ENCODE data around the gene GCC1. TPM values are rescaled to one million over a fixed set of nuclear protein-coding genes. Genes with fewer than 3 reads are reported as not detected.

GCC1 gene
- total RNA-seq, 1 experiment from 2014 or later, result 16.8 TPM

GRCh38 chr7:127625331-127625730 is 39.9 kb upstream of the GCC1 start:
- H3K23me2 ChIP-seq (ENCODE audit: insufficient read length, low read depth, low read length, poor library complexity, severe bottlenecking), result peaks cover 7% of the 10 kb centered on the region
- Mint-ChIP-seq H3K27me3 (ENCODE audit: low read depth) (peaks cover 36% of the 10 kb centered on the region), H3K4me3 (no peak overlapping the region), H3K9me3 (no peaks in the 10 kb centered on the region; a peak in 2 of 5 replicates), H3K27ac (no peak overlapping the region), H3K4me1 (peaks cover 13 to 20% of the 10 kb centered on the region in 2 experiments), H3K36me3 (ENCODE audit: insufficient read depth in 1 of 3, low read depth in 3 of 3) (no peaks in the 10 kb centered on the region)
- H3K56ac ChIP-seq (ENCODE audit: insufficient read length, low read depth, low read length), result no peak overlapping the region
- no peak overlapping the region for H3K9ac ChIP-seq (ENCODE audit: extremely low read depth, insufficient read length, low read length)
- no peaks in the 10 kb centered on the region for H3K79me2 ChIP-seq (ENCODE audit: insufficient read depth, low read length)
- H2AFZ ChIP-seq (ENCODE audit: low read length), result no peak overlapping the region
- no peak overlapping the region for H3K4me2 ChIP-seq (ENCODE audit: insufficient read depth, insufficient read length, low read length)
- peaks cover 2% of the 10 kb centered on the region; the same call in 1 of the 2 replicates for H3K27me3 ChIP-seq (ENCODE audit: insufficient read depth, low read length)
- H3K4ac ChIP-seq (ENCODE audit: low read depth, low read length), result no peak overlapping the region
- H4K20me1 ChIP-seq (ENCODE audit: control insufficient read depth, insufficient read depth, insufficient read length), result no peaks in the 10 kb centered on the region
- no peak for DNase-seq
- no peak overlapping the region for H4K8ac ChIP-seq (replicated peaks; ENCODE audit: insufficient read length, low read depth, low read length)
- no peaks in the 10 kb centered on the region for H3K4me1 ChIP-seq (ENCODE audit: insufficient read depth, low read length)
- no peak overlapping the region for H2BK120ac ChIP-seq (ENCODE audit: low read depth, low read length, poor library complexity, severe bottlenecking)
- no peak overlapping the region for H4K5ac ChIP-seq (ENCODE audit: insufficient read length, low read depth, low read length)
- H3K18ac ChIP-seq (ENCODE audit: insufficient read length, low read depth, low read length), result no peak overlapping the region
- H2BK20ac ChIP-seq (ENCODE audit: low read depth, low read length, poor library complexity, severe bottlenecking), result no peak overlapping the region
- no peak overlapping the region for H2BK15ac ChIP-seq (ENCODE audit: low read depth, low read length)
- no peak overlapping the region for H2BK5ac ChIP-seq (ENCODE audit: insufficient read length, low read length)
- no peak overlapping the region for H3T11ph ChIP-seq (ENCODE audit: low read length)
- H3K9me3 ChIP-seq (ENCODE audit: control insufficient read depth, low read depth, low read length), result no peaks in the 10 kb centered on the region
- no peak overlapping the region for H3K14ac ChIP-seq (ENCODE audit: insufficient read depth, low read length)
- H3K79me1 ChIP-seq (ENCODE audit: insufficient read depth, low read depth, low read length, poor library complexity, severe bottlenecking), result no peaks in the 10 kb centered on the region
- no peak overlapping the region for H2AK5ac ChIP-seq (ENCODE audit: insufficient read length, low read length)
- H3K27ac ChIP-seq (ENCODE audit: insufficient read length, low read depth, low read length), result no peak overlapping the region
- TF ChIP-seq, protein P1, sequence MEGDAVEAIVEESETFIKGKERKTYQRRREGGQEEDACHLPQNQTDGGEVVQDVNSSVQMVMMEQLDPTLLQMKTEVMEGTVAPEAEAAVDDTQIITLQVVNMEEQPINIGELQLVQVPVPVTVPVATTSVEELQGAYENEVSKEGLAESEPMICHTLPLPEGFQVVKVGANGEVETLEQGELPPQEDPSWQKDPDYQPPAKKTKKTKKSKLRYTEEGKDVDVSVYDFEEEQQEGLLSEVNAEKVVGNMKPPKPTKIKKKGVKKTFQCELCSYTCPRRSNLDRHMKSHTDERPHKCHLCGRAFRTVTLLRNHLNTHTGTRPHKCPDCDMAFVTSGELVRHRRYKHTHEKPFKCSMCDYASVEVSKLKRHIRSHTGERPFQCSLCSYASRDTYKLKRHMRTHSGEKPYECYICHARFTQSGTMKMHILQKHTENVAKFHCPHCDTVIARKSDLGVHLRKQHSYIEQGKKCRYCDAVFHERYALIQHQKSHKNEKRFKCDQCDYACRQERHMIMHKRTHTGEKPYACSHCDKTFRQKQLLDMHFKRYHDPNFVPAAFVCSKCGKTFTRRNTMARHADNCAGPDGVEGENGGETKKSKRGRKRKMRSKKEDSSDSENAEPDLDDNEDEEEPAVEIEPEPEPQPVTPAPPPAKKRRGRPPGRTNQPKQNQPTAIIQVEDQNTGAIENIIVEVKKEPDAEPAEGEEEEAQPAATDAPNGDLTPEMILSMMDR (conservative IDR thresholded peaks at IDR 0.05), result no peak
- no peak overlapping the region for H4K91ac ChIP-seq (ENCODE audit: insufficient read length, low read depth, low read length)
- no peak overlapping the region for H2BK12ac ChIP-seq (ENCODE audit: insufficient read length, low read depth, low read length)
- no peak overlapping the region for H3K23ac ChIP-seq (ENCODE audit: insufficient read length, low read depth, low read length)

Measured in H9 (cell line).